H9 (cell line): Measurements from ENCODE around the gene CHPF. TPM values are rescaled to one million over a fixed set of nuclear protein-coding genes. Genes with fewer than 3 reads are reported as not detected.
A peak's percentile ranks its signal among the peaks of the same experiment; 100 is the strongest.

ENCODE experiments used
- DNase-seq: peaks from one replicate; pipeline ENCODE4 v3.0.0-alpha.2; 2017
- H2AFZ ChIP-seq: one replicate; pipeline ENCODE4 v1.6.1; 2013; ENCODE audit warnings: mild to moderate bottlenecking, low read length, control low read depth, moderate library complexity
- H2AK5ac ChIP-seq: 2 replicates; pipeline ENCODE4 v1.6.1; 2013; ENCODE audit warnings: low read length, control low read depth, mixed read lengths; ENCODE audit not compliant: insufficient read length
- H2BK120ac ChIP-seq: one replicate; pipeline ENCODE4 v1.6.1; 2013; ENCODE audit warnings: low read depth, mild to moderate bottlenecking, low read length, control low read depth, inconsistent platforms; ENCODE audit not compliant: poor library complexity, severe bottlenecking
- H2BK12ac ChIP-seq: 2 replicates; pipeline ENCODE4 v1.6.1; 2013; ENCODE audit warnings: low read length, control low read depth, mixed read lengths, low read depth; ENCODE audit not compliant: insufficient read length
- H2BK15ac ChIP-seq: 2 replicates; pipeline ENCODE4 v1.6.1; 2013; ENCODE audit warnings: low read depth, low read length, control low read depth
- H2BK20ac ChIP-seq: one replicate; pipeline ENCODE4 v1.6.1; 2013; ENCODE audit warnings: low read depth, mild to moderate bottlenecking, low read length, control low read depth, inconsistent platforms; ENCODE audit not compliant: poor library complexity, severe bottlenecking
- H2BK5ac ChIP-seq: 2 replicates; pipeline ENCODE4 v1.6.1; 2013; ENCODE audit warnings: low read length, control low read depth, mixed read lengths; ENCODE audit not compliant: insufficient read length
- H3K14ac ChIP-seq: 2 replicates; pipeline ENCODE4 v1.6.1; 2013; ENCODE audit warnings: low read length, control low read depth; ENCODE audit not compliant: insufficient read depth
- H3K18ac ChIP-seq: 2 replicates; pipeline ENCODE4 v1.6.1; 2013; ENCODE audit warnings: low read depth, mild to moderate bottlenecking, mixed read lengths, low read length, control low read depth; ENCODE audit not compliant: insufficient read length
- H3K23ac ChIP-seq: 2 replicates; pipeline ENCODE4 v1.6.1; 2013; ENCODE audit warnings: low read length, control low read depth, mixed read lengths, low read depth; ENCODE audit not compliant: insufficient read length
- H3K23me2 ChIP-seq: 2 replicates; pipeline ENCODE4 v1.6.1; 2013; ENCODE audit warnings: low read depth, mild to moderate bottlenecking, mixed read lengths, low read length, control low read depth; ENCODE audit not compliant: insufficient read length, poor library complexity, severe bottlenecking
- H3K27ac ChIP-seq: 2 replicates; pipeline ENCODE4 v1.5.1; 2013; ENCODE audit warnings: low read length, control low read depth, mixed read lengths, low read depth; ENCODE audit not compliant: insufficient read length
- H3K27me3 ChIP-seq: 2 replicates; pipeline ENCODE4 v1.6.1; 2013; ENCODE audit warnings: low read length, control low read depth, inconsistent platforms; ENCODE audit not compliant: insufficient read depth
- H3K4ac ChIP-seq: 2 replicates; pipeline ENCODE4 v1.6.1; 2013; ENCODE audit warnings: low read depth, mild to moderate bottlenecking, control low read depth, inconsistent platforms, low read length, moderate library complexity
- H3K4me1 ChIP-seq: 2 replicates; pipeline ENCODE4 v1.6.1; 2013; ENCODE audit warnings: low read length, control low read depth, inconsistent platforms; ENCODE audit not compliant: insufficient read depth
- H3K4me2 ChIP-seq: 2 replicates; pipeline ENCODE4 v1.6.1; 2013; ENCODE audit warnings: low read length, control low read depth, mixed read lengths; ENCODE audit not compliant: insufficient read length, insufficient read depth
- H3K56ac ChIP-seq: 2 replicates; pipeline ENCODE4 v1.6.1; 2013; ENCODE audit warnings: low read depth, mild to moderate bottlenecking, mixed read lengths, low read length, control low read depth; ENCODE audit not compliant: insufficient read length
- H3K79me1 ChIP-seq: 2 replicates; pipeline ENCODE4 v1.6.1; 2013; ENCODE audit warnings: low read depth, mild to moderate bottlenecking, moderate library complexity, low read length, control low read depth, inconsistent platforms; ENCODE audit not compliant: insufficient read depth, poor library complexity, severe bottlenecking
- H3K79me2 ChIP-seq: 2 replicates; pipeline ENCODE4 v1.6.1; 2013; ENCODE audit warnings: low read length, control low read depth, inconsistent platforms; ENCODE audit not compliant: insufficient read depth
- H3K9ac ChIP-seq: 2 replicates; pipeline ENCODE4 v1.6.1; 2013; ENCODE audit warnings: low read length, control low read depth, mixed read lengths; ENCODE audit not compliant: insufficient read length; ENCODE audit errors: extremely low read depth
- H3K9me3 ChIP-seq: one replicate; pipeline ENCODE4 v1.6.1; 2013; ENCODE audit warnings: low read depth, low read length, inconsistent platforms; ENCODE audit not compliant: control insufficient read depth
- H3T11ph ChIP-seq: one replicate; pipeline ENCODE4 v1.6.1; 2013; ENCODE audit warnings: mild to moderate bottlenecking, low read length, control low read depth, inconsistent platforms
- H4K20me1 ChIP-seq: one replicate; pipeline ENCODE4 v1.6.1; 2013; ENCODE audit not compliant: control insufficient read depth, insufficient read length, insufficient read depth
- H4K5ac ChIP-seq: 2 replicates; pipeline ENCODE4 v1.6.1; 2013; ENCODE audit warnings: low read depth, mild to moderate bottlenecking, mixed read lengths, low read length, control low read depth; ENCODE audit not compliant: insufficient read length
- H4K8ac ChIP-seq: replicated peaks from 2 replicates; pipeline ENCODE4 v1.6.1; 2013; ENCODE audit warnings: low read length, control low read depth, mixed read lengths, low read depth; ENCODE audit not compliant: insufficient read length
- H4K91ac ChIP-seq: 2 replicates; pipeline ENCODE4 v1.6.1; 2013; ENCODE audit warnings: low read depth, mild to moderate bottlenecking, moderate library complexity, mixed read lengths, low read length, control low read depth; ENCODE audit not compliant: insufficient read length
- H3K27ac Mint-ChIP-seq, 3 experiments: 2 replicates in 2 of 3; 3 replicates in 1 of 3; pipeline ENCODE4 v1.8.0; 2020 to 2021; ENCODE audit warnings: mixed read lengths in 3 of 3, mild to moderate bottlenecking in 1 of 3, moderate library complexity in 1 of 3
- H3K27me3 Mint-ChIP-seq: 2 replicates; pipeline ENCODE4 v1.8.0; 2021; ENCODE audit warnings: low read depth, mild to moderate bottlenecking, moderate library complexity, mixed read lengths
- H3K36me3 Mint-ChIP-seq, 3 experiments: 2 replicates in 2 of 3; 3 replicates in 1 of 3; pipeline ENCODE4 v1.8.0; 2020 to 2021; ENCODE audit warnings: low read depth in 3 of 3, mixed read lengths in 3 of 3; ENCODE audit not compliant: insufficient read depth in 1 of 3
- H3K4me1 Mint-ChIP-seq, 2 experiments: 2 replicates each; pipeline ENCODE4 v1.8.0; 2020; ENCODE audit warnings: mixed read lengths in 2 of 2
- H3K4me3 Mint-ChIP-seq, 2 experiments: 2 replicates in 1 of 2; 3 replicates in 1 of 2; pipeline ENCODE4 v1.8.0; 2020 to 2021; ENCODE audit warnings: mild to moderate bottlenecking in 2 of 2, mixed read lengths in 2 of 2, moderate library complexity in 1 of 2
- H3K9me3 Mint-ChIP-seq, 2 experiments: 2 replicates in 1 of 2; 3 replicates in 1 of 2; pipeline ENCODE4 v1.8.0; 2020; ENCODE audit warnings: mild to moderate bottlenecking in 2 of 2, mixed read lengths in 2 of 2, moderate library complexity in 1 of 2
- CTCF ChIP-seq: fragments of 200-600 bp; sonication (generic); conservative IDR thresholded peaks from 3 replicates; pipeline ENCODE4 v1.8.0; 2021; ENCODE audit warnings: antibody characterized with exemption, mild to moderate bottlenecking
- WGBS: extraction: QIAGEN DNeasy Blood & Tissue Kit; methylation state at CpG from one replicate; pipeline ENCODE4 v1.1.7; 2013; ENCODE audit warnings: missing lambda C conversion rate, low lambda C conversion rate, mixed read lengths; ENCODE audit not compliant: insufficient read length; ENCODE audit errors: extremely low coverage; 5-methylcytosine and 5-hydroxymethylcytosine counted together
- total RNA-seq: library from RNA; stranded (reverse); gene quantifications from 2 replicates; pipeline ENCODE4 v1.2.1, GENCODE V29; 2021

The CHPF gene
- total RNA-seq, 1 experiment from 2014 or later, result 46.5 TPM

GRCh38 chr2:219490186-219490585 is 53.4 kb downstream of the CHPF start:
- H2BK5ac ChIP-seq, result no peak overlapping the region
- no peak for DNase-seq
- H3K4me1 ChIP-seq, result peaks cover 2% of the 10 kb centered on the region
- no peak overlapping the region for H3K4me2 ChIP-seq
- no peak overlapping the region for H2BK20ac ChIP-seq
- H3K4me1 Mint-ChIP-seq, result peaks cover 34 to 48% of the 10 kb centered on the region in 2 experiments
- H3K23me2 ChIP-seq, result no peaks in the 10 kb centered on the region
- H4K20me1 ChIP-seq, result no peaks in the 10 kb centered on the region
- H3K36me3 Mint-ChIP-seq, result no peaks in the 10 kb centered on the region
- no peaks in the 10 kb centered on the region for H3K79me2 ChIP-seq
- no peak overlapping the region for H3K27ac Mint-ChIP-seq
- no peak overlapping the region for H3K4me3 Mint-ChIP-seq
- H2BK15ac ChIP-seq, result no peak overlapping the region
- no peaks in the 10 kb centered on the region for H3K79me1 ChIP-seq
- no peak overlapping the region for H3K9ac ChIP-seq
- no peak overlapping the region for H3K23ac ChIP-seq
- no peaks in the 10 kb centered on the region; a peak in 1 of 5 replicates for H3K9me3 Mint-ChIP-seq
- no CpG with 5 or more reads among the region's 23 CpGs for WGBS
- no peak overlapping the region for H3K27ac ChIP-seq
- no peak overlapping the region for H4K91ac ChIP-seq
- H3K14ac ChIP-seq, result no peak overlapping the region
- no peaks in the 10 kb centered on the region for H3K9me3 ChIP-seq
- H2BK120ac ChIP-seq, result no peak overlapping the region
- H4K5ac ChIP-seq, result no peak overlapping the region
- peaks cover 9% of the 10 kb centered on the region; the same call in 1 of the 2 replicates for H3K27me3 ChIP-seq
- peaks cover 53% of the 10 kb centered on the region for H3K27me3 Mint-ChIP-seq
- peak; percentile 61 for TF ChIP-seq CTCF
- no peak overlapping the region for H2BK12ac ChIP-seq
- no peak overlapping the region for H3K18ac ChIP-seq
- H2AK5ac ChIP-seq, result no peak overlapping the region
- H3K56ac ChIP-seq, result no peak overlapping the region
- no peak overlapping the region for H2AFZ ChIP-seq
- no peak overlapping the region for H3K4ac ChIP-seq
- no peak overlapping the region for H4K8ac ChIP-seq
- no peak overlapping the region for H3T11ph ChIP-seq
